GM18502 (cell line): ENCODE data around the gene ZGLP1.
"Not testable (repeated sequence)": the region's sequence is repeated elsewhere in the genome, so short reads cannot be mapped to it uniquely, and the experiment has no call there.

Source experiments
- ATAC-seq: cut with Tn5 transposase; IDR thresholded peaks from one replicate; pipeline ENCODE4 v1.9.1; 2021; ENCODE audit warnings: mild to moderate bottlenecking; ENCODE audit not compliant: unreplicated experiment, poor library complexity

Gene ZGLP1

DNA sequence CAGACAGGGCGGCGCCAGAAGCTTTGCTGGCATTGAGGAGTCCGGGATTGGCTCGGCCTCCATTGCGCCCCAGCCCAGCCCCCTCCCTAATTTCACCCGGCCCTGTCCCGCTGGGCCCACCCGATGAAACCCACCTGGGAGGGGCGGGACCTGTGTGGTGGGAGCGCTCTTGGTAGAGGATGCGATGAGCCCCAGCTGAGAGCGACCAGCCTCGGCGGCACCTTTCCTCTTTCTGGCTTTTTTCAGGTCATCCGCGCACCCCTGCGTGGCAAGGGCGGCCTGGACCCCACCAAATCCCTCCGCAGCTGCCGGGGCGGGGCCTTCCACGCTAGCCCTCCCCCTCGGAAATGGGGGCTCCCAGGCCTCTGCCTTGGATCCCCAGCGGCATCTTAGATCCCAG is at the start of gene ZGLP1:
Gene ZGLP1, minus strand, starts transcription at position 393 of the 400 bp plus-strand sequence.
- no peak for ATAC-seq

DNA sequence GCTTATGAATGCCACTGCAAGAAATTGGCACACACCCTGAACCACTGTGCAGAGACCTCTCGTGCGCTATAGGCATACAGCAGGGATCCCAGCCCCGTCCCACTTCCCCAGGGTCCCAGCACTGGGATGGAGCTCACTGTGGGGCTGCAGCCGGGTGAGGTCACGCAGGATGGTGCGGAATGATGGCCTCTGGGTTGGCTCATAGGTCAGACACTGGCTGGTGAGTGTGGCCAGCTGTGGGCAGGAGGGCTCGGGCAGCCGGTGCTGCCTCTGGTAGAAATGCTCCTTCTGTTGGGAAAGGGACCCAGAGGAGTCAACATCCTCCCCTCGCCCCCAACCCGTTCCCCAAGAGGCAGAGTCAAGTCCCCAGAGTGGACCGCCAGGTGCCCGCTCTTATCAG is 46.8 kb upstream of the ZGLP1 start:
- ATAC-seq: no peak

DNA sequence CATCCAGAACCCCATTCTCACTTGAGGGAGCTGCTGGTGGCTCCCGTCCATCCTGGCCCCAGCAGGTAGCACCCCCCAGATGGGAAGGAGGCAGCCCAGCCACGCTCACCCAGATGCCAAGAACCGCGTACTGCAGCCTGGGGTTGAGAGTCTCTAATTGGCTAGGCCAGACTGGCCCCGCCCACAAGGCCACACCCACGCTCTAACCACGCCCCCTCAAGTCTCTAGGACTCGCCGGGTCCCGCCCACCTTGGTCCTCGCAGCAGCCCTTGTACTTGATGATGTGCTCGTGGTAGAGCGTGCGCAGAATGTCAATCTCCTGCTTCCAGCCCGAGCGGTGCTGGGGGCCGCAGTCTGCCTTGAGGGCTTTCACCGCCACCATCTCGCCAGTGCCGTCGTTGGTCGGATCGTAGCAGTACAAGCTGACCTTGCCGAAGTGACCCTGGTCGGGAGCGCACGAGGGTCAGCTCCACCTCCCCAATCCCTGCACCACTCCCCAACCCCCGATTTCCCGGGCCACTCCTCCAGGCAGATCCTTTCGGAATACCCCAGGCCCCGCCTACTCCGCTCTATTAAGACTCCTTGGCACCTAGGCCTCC is 44.3 kb upstream of the ZGLP1 start:
- ATAC-seq: no peak

DNA sequence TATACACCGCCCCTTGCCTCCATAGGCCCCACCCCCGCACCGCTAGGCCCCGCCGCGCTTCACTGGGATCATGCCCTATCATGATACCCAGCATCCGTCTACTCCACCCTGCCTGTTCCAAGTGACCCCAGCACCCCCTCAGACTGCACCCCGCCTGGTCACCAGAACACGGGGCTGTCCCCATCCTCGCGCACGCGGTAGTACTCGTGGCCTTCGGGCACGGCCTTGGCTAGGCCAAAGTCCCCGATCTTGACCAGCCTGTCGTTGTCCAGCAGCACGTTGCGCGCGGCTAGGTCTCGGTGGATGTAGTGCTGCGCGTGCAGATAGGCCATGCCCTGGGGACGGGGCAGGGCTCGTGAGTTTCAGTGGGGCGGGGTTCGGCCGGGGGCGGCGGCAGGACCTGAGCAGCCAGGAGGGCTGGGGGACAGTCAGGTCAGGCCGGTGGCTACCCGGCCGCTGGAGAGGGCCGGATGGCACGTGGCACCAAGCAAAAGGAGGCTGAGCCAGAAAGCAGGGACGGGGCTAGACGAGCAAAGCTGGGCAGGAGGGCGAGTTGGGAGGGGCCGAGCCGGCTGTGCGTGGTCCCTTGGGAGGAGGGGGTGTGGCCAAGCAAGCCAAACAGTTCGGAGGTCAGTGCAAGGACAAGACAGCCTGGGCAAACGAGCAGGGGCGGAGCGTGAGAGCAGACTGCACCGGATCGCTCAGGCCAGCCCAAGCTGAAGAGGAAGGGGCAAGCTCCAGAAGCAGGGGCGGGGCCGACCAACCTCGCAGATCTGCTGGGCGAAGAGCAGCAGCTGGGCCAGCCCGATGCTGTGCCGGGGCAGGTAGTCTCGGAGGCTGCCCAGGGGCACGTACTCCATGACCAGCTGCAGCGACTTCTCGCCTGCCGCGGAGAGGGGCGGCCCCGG is 43.4 kb upstream of the ZGLP1 start:
- ATAC-seq: no peak

DNA sequence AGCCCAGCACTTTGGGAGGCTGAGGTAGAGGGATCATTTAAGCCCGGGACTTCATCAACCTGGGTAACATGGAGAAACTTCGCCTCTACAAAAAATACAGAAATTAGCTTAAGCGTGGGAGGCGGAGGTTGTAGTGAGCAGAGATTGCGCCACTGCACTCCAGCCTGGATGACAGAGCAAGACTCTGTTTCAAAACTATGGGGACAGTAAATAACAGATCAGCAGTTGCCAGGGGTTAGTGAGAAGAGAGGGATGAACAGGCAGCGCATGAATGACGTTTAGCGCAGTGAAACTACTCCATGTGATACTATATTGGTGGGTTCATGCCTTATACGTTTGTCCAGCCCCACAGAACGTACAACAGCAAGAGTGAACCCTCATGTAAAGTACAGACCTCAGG is 36.9 kb upstream of the ZGLP1 start:
- ATAC-seq: no peak

DNA sequence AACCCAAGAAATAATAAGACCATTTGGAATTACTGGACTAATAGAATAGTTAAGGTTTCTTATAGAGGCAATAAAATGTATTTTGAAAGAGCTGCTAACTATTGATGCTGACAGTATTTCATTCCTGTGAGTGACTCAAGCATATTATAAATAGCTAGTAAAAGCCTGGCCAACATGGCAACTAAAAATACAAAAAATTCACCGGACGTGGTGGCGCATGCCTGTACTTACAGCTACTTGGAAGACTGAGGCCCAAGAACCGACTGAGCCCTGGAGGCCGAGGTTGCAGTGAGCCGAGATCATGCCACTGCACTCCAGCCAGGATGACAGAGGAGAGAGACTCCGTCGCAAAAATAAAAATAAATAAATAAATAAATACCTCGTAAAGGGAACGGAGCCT is 35.2 kb upstream of the ZGLP1 start:
- no peak for ATAC-seq

DNA sequence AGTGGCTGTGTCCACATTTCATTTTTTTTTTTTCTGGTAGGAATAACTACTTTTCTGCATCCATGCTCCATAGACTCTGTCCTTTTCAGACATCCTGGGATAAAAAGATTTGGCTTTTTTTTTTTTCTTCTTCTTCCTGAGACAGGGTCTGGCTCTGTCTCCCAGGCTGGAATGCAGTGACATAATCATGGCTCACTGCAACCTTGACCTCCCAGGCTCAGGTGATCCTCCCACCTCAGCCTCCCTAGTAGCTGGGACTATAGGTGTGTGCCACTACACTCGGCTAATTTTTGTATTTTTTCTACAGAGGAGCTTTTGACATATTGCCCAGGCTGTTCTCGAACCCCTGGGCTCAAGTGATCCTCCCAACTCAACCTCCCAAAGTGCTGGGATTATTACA is 33.9 kb upstream of the ZGLP1 start:
- no peak for ATAC-seq

DNA sequence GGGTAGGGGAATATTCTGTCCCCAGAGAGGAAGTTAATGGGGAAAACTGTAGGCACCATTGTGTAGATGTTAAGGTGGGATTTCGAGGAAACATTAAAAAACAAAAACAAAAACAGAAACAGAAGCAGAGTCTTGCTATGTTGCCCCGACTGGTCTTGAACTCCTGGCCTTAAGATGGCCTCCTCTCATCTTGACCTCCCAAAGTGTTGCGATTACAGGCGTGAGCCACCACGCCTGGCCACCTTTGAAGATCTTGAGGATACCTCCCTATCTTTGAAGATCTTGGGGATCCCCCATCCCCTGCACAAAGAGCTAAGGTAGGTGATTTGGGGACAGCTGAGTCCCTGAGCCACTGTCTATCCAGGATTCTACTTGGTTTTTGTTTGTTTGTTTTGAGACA is 30.4 kb upstream of the ZGLP1 start:
- ATAC-seq: no peak

DNA sequence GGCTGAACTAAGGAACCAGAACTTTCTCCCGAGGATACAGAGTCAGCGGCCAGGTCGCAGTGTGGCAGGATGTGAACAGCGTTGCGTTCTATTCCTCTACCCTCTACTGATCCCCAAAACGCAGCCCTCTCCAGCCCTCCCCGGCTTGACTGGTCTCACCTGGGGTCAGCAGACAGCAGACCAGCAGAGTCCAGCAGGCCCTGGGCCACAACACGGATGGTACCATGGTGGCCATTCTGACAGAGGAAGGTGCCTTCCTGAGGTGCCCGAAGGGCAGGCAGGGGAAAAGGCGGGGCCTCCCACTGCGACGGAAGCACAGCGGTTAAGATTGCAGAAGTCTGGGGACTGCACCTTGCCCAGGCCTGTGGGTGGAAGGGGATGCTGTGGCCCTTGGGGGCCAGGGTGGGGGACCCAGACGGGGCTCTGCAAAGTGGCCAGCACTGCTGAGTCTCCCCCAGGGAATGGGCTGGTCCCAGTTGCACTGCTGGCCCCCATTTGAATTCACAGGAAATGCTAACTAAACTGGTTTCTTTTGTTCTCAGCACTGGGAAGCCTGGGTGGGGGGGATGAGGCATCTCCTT is 29.9 kb upstream of the ZGLP1 start, which contains the start of gene ICAM3:
Gene ICAM3, minus strand, starts transcription at position 245 of the 581 bp plus-strand sequence. Its CDS starts 10 bp downstream, at position 235.
- ATAC-seq: peak; percentile 56

DNA sequence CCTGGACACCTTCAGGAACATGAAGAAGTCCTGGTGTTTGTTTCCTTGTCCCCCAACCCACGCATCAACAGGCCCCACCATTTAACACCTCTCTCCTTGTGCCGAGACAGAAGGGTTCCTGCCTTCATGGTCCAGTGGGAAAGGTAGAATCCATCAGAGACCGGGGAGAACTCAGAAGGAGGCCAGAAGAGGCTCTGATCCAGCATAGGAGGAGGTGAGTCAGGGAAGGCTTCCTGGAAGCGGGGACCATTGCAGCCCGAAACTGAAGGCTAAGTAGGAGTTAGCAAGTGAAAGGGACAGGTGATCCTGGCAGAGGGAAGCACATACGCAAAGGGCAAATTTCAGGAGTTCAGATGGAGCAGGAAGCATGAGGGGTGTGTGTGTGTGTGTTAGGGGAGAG is 29.3 kb upstream of the ZGLP1 start:
- ATAC-seq: peak; percentile 10

DNA sequence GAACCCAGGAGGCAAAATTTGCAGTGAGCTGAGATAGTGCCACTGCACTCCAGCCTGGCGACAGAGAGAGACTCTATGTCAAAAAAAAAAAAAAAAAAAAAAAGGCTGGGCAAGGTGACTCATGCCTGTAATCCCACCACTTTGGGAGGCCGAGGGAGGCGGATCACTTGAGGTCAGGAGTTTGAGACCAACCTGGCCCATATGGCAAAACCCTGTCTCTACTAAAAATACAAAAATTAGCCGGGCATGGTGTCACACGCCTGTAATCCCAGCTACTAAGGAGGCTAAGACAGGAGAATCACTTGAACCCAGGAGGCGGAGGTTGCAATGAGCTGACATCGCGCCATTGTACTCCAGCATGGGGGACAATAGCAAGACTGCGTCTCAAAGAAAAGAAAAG is 27.1 kb upstream of the ZGLP1 start:
- not testable (repeated sequence) for ATAC-seq

DNA sequence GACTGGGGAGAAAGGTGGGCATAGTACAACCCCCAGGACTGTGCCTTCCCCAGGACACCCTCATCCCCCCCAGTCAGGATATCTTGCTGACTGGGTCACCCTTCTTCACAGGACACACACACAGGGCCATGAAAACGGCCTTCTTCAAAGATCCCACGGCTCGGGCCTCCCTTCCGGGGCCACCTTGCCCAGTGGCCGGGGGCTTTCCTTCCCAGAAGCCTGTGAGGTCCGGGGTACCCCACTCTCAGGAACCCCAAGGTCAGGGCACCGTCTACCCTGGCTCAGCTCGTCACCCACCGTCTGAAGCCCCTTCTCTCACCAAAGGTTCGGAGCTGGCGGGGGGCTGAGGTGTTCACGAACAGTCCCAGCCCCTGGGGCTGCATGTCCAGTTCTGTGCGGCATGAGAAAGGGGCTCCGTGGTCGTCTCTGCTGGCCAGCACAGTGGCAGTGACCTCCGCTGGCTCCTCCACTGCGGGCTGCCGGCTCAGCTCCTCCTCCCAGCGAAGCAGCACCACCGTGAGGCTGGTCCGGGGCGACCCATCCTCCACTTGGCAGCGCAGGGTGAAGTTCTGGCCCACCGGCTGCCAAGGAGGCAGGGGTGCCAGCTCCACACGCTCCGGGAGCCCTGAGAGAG is 25.9 kb upstream of the ZGLP1 start:
- no peak for ATAC-seq

DNA sequence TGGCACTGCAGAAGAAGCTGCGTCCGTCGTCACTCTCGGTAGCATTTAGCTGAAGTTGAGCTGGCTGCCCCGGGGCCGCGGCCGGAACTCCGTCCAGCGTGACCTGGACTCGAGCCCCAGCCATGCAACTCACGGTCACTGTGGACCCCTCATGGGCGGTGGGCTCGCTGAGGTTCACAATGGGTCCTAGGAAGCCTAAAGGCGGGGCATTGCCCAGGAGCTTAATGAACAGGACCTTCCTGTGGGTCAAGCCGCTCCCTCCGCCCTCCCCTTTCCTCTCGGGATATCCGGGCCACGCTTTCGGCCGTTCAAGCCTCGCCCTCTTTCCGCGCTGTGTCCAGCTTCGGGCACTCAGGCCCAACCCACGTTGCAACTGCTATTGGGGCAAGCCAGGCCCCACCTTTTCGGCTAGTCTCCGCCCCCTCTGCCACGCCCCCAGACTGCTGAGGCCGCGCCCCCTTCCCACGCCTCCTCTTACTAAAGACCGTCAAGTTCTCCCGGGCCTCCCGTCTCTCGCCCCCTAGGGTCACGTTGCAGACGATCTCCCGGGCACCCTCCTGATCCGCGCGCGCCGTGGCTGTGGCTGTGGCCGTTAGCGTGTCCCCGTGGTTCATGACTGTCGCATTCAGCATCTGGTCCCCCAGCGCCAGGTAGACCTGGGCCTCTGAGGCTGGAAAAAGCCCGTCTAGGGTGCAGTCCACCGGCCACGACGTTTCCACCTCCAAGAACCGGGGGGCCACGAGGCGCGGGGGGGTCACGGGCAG is 25.2 kb upstream of the ZGLP1 start:
- no peak for ATAC-seq

DNA sequence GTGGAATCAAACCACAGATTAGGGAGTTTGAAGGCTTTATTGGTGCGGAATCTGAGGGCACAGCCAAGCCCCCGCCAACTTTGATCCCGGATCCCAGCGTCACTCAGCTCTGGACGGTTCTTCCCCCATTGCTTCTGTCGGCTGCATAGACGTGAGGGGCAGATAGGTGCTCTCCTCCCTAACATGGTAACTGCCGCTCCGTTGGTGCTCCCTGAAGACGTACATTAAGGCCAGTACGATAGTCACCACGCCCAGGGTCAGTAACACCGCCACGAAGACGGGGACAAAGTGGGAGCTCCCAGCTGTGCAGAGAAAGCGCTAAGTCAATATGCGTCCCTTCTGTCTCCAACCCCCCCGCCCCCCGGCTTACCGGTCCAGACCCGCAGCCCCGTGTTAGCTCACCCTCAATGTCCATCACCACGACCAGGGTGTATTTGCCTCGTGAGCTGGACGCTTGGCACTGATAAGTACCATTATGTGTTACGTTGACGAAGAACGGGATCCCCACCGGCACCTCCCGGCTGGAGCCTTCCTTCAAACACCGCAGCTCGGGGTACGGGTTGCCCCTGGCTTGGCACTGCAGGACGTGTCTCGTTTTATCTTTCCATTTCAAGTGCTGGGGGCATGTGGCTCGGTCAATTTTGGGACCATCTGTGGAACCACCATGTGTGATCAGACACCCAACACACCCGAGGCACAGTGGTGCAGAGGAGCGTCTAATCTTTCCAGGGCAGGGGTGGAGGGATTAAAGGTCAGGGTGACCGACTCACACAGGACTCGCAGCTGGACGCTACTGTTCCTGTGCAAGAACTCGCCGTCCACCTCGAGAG is 24.4 kb upstream of the ZGLP1 start:
- peak; percentile 21 for ATAC-seq

DNA sequence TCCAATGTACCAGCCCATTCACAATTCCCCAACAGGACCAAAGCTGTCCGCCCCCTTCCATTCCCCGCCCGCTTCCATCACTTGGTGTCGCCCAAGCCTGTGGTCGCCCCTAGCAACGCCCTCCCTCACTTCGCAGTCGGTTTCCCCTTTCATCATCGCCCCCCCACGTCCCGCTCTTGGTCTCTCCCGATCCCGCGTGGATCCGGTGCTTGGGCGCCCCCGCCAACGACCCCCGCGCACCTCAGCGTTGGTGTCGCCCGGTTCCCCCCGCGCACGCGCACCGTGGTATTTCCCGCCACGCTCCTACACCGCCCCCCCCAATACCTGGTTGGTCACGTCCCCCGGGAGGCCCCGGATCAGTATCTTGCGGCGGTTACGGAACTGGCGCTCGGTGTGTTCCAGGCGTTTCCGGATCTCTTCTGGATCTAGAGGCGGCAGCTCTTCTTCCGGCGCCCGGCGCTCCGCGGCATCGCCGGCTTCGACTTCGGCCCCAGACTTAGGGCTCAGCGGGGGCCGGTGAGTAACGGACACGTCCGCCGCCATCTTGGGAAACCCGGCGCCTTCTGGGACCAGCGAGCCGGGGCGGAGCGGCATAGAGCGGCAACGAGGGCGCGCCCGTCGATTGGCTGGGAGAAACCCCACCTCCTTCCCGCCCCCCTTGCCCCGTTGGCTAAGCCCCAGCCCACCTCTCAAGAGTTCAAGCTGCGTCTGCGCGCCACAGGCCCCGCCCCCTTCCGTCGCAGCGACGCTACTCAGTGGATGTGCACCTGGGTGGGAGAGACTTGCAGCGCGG is 23.5 kb upstream of the ZGLP1 start, which contains the start of gene RAVER1:
Gene RAVER1, minus strand, starts transcription at position 565 of the 793 bp plus-strand sequence. Its CDS starts 22 bp downstream, at position 543.
- ATAC-seq: peak; percentile 88

DNA sequence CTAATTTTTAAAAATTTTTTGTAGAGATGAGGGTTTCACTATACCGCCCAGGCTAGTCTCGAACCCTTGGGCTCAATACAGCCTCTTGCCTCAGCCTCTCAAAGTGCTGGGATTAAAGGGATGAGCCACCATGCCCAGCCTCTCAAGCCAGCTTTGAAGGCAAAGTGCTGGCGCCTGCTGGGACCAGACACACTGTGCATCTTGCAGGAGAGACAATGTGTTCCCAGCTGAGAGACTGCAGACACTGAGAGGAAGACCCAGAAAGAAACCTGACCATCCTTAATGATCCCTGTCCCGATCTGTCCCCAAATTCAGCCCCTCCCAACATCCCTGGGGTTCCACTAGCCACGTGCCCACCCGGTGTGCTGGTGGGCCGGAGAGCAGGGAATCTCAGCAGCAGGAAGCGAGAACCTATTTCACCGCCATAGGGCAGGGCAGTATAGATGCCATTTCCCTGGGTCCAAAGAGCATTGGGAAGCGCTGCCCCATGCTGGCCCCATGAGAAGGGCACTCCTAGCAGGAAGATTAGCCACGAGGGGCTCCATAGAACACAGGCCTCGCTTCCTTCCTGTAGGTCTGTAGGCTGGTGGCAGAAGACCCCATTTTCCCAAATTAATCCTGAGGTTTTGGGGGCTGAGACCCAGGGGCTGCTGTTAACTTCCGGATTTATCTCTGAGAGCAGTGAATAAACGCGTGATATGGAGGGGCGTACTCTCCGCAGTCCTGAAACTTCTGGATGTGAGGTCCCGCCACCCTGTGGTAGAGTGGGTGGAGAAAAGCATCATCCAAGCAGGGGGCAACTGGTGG is 22.7 kb upstream of the ZGLP1 start:
- ATAC-seq: no peak

DNA sequence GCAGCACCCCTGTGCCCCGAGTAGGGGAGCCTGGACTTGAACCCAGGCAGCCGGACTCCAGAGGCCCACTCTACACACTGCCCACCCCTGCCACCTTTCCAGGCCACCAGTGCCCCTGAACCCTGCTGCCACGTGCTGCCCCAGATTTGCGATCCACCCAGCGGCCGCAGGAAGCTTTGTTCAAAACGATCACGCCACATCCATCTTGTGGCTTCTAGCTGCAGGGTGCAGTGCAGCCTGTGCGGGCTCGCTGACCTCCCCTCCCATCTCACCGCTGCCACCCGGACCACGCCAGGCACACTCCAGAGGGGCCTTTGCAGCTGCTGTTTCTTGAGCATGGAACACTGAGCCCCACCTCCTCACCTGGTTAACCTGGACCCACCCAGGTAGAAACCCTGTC is 19.9 kb upstream of the ZGLP1 start:
- ATAC-seq: no peak
